ENCODE measurements around the gene ELFN2. TPM values are rescaled to one million over a fixed set of nuclear protein-coding genes. Genes with fewer than 3 reads are reported as not detected.

ELFN2 gene
- total and polyA plus RNA-seq, 2 donors (not counting 3 experiments of a cell fraction or from before 2014, with no cell fraction given), result 0.41 to 1.3 TPM

DNA sequence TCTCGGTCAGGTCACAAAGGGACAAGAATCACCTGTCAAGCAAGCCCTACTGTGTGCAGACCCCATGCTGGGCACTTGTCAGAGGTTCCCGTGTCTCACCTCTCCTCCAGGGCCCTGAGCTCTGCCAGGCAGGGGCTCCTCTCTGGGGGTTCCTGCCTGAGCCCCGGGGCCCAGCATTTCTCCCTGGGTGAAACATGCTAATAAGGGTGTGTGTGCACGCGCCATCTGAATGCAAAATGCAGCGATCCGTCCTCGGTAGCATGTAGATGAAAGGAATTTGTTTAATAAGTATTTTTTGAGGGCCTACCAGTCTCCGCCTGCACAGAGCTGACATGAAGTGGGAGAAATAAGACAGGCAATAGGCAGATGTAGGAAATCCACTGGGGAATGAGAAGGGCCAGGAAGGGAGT, 5.8 kb downstream of the ELFN2 start:
- FAIRE-seq, result no peak
- no peaks in the 10 kb centered on the region for H3K79me2 ChIP-seq (ENCODE audit: control insufficient read depth, insufficient read depth, low read length)
- H3K4me3 ChIP-seq (replicated peaks in 1 of 3; ENCODE audit: insufficient read depth in 1 of 3, low read depth in 1 of 3, low read length in 3 of 3), result no peak overlapping the region
- H4K20me1 ChIP-seq (replicated peaks; ENCODE audit: control insufficient read depth, extremely low read depth, insufficient read depth, low read length), result no peaks in the 10 kb centered on the region
- ChIA-PET POLR2A (no interaction called here), CTCF (interaction anchor here (1.1 kb wide), 1 partner anchor 90 kb away, joined by 4 read pairs; no protein-coding TSS in a partner anchor)
- dilution Hi-C loops (cut with MboI; ENCODE audit: extremely low pct_ligation_motif_present, low sequenced_read_pairs) (no loop called here), intact Hi-C loops (cut with micrococcal nuclease) (no loop called here)
- H3K4me2 ChIP-seq (ENCODE audit: insufficient read depth, low read length), result no peak overlapping the region
- no peak overlapping the region for H3K9ac ChIP-seq (replicated peaks; ENCODE audit: extremely low read depth, insufficient read depth, low read length)
- TF ChIP-seq POLR2A (IDR thresholded peaks at IDR 0.05; ENCODE audit: low read depth, low read length) (no peak), EZH2 (IDR thresholded peaks at IDR 0.05; ENCODE audit: borderline replicate concordance, low read depth, low read length, severe bottlenecking) (no peak), JUN (IDR thresholded peaks at IDR 0.05; ENCODE audit: borderline replicate concordance, insufficient read depth, insufficient read length, low read depth) (no peak), FOS (IDR thresholded peaks at IDR 0.05; ENCODE audit: borderline replicate concordance, insufficient read depth, low read length) (no peak), GATA2 (IDR thresholded peaks at IDR 0.05; ENCODE audit: insufficient read depth, insufficient read length, low read depth, low read length) (no peak)
- TF ChIP-seq, protein P1, sequence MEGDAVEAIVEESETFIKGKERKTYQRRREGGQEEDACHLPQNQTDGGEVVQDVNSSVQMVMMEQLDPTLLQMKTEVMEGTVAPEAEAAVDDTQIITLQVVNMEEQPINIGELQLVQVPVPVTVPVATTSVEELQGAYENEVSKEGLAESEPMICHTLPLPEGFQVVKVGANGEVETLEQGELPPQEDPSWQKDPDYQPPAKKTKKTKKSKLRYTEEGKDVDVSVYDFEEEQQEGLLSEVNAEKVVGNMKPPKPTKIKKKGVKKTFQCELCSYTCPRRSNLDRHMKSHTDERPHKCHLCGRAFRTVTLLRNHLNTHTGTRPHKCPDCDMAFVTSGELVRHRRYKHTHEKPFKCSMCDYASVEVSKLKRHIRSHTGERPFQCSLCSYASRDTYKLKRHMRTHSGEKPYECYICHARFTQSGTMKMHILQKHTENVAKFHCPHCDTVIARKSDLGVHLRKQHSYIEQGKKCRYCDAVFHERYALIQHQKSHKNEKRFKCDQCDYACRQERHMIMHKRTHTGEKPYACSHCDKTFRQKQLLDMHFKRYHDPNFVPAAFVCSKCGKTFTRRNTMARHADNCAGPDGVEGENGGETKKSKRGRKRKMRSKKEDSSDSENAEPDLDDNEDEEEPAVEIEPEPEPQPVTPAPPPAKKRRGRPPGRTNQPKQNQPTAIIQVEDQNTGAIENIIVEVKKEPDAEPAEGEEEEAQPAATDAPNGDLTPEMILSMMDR (IDR thresholded peaks at IDR 0.05; ENCODE audit: extremely low read depth in 1 of 2, insufficient read depth in 1 of 2, low read depth in 1 of 2, low read length in 2 of 2), result no peak
- TF ChIP-seq, protein P2, sequence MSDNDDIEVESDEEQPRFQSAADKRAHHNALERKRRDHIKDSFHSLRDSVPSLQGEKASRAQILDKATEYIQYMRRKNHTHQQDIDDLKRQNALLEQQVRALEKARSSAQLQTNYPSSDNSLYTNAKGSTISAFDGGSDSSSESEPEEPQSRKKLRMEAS (IDR thresholded peaks at IDR 0.05; ENCODE audit: insufficient read depth, insufficient read length), result no peak
- peaks cover 0 to 21% of the 10 kb centered on the region in 2 experiments for H3K27me3 ChIP-seq (ENCODE audit: control insufficient read depth in 2 of 2, insufficient read depth in 2 of 2, low read length in 2 of 2)
- DNase-seq (ENCODE audit: low read depth, low spot score), result no peak
- no peaks in the 10 kb centered on the region for H3K36me3 ChIP-seq (ENCODE audit: control insufficient read depth in 2 of 2, extremely low read depth in 1 of 2, insufficient read depth in 2 of 2, low read length in 2 of 2)
- no peak overlapping the region for H2AFZ ChIP-seq (ENCODE audit: low read depth, low read length)
- no peaks in the 10 kb centered on the region for H3K9me1 ChIP-seq (replicated peaks; ENCODE audit: control insufficient read depth, extremely low read depth, insufficient read depth, low read length)
- no peaks in the 10 kb centered on the region for H3K9me3 ChIP-seq (replicated peaks; ENCODE audit: control insufficient read depth, insufficient read depth, low read length)
- H3K4me1 ChIP-seq (ENCODE audit: control insufficient read depth, extremely low read depth, insufficient read depth, low read length), result peaks cover 8% of the 10 kb centered on the region
- no TSS peak for BruUV-seq (replicated peaks)
- no peak overlapping the region for H3K27ac ChIP-seq (ENCODE audit: insufficient read depth, low read depth, low read length)

All from endothelial cell of umbilical vein (primary cell).